Neutrophil (primary cell): ENCODE data around the gene CLDN17.

Experiments
- H3K27ac ChIP-seq: fragments of 200-600 bp; sonication (generic); 2 replicates; pipeline ENCODE4 v1.5.1; 2016; ENCODE audit warnings: mild to moderate bottlenecking, moderate library complexity
- H3K27me3 ChIP-seq: fragments of 200-600 bp; sonication (generic); 2 replicates; pipeline ENCODE4 v1.6.0; 2016; ENCODE audit warnings: mild to moderate bottlenecking
- H3K36me3 ChIP-seq: fragments of 200-600 bp; sonication (generic); 2 replicates; pipeline ENCODE4 v1.5.1; 2017
- H3K4me1 ChIP-seq, 2 experiments: fragments of 200-600 bp in 1 of 2; sonication (generic) in 1 of 2; 1 replicate in 1 of 2; 2 replicates in 1 of 2; pipeline versions ENCODE4 v1.5.1 to v1.6.1; 2013 to 2016; ENCODE audit warnings: low read depth in 1 of 2, low read length in 1 of 2, mild to moderate bottlenecking in 1 of 2, moderate library complexity in 1 of 2; ENCODE audit not compliant: control insufficient read depth in 1 of 2, insufficient read depth in 1 of 2
- H3K4me3 ChIP-seq, 2 experiments: fragments of 200-600 bp in 1 of 2; sonication (generic) in 1 of 2; 1 replicate in 1 of 2; 2 replicates in 1 of 2; pipeline ENCODE4 v1.5.1; 2013 to 2016; ENCODE audit warnings: low read depth in 1 of 2, low read length in 1 of 2, mild to moderate bottlenecking in 1 of 2, moderate library complexity in 1 of 2
- H3K9me3 ChIP-seq: fragments of 200-600 bp; sonication (generic); 2 replicates; pipeline ENCODE4 v1.5.1; 2016
- CTCF ChIP-seq: fragments of 200-600 bp; sonication (generic); IDR thresholded peaks from 2 replicates; pipeline ENCODE4 v1.5.1; 2016; ENCODE audit warnings: antibody characterized with exemption

Gene CLDN17

DNA sequence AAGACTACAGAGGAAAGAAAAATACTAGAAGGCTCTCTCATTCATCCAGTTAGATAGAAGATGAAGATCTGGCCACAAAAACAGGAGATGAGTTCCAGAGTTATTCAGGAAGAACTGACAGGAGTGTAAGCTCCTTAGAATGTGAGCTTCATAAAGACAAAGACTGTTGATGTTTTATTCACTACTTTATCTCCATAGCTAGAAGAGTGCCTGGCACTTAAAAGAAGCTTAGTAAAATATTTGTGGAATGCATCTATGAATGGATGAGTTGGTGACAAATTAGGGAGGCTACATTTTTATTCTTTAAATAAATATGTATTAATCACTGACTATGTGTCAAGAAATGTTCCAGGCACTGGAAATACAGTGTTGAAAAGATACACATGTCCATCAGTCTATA is 13.8 kb downstream of the CLDN17 start:
- Histone ChIP-seq H3K36me3 (no peaks in the 10 kb centered on the region), H3K27me3 (no peaks in the 10 kb centered on the region), H3K4me3 (no peak overlapping the region), H3K9me3 (no peaks in the 10 kb centered on the region), H3K27ac (no peak overlapping the region), H3K4me1 (no peaks in the 10 kb centered on the region)
- TF ChIP-seq CTCF = no peak

- no peaks in the 10 kb centered on the region for H3K27me3 ChIP-seq
- H3K4me1 ChIP-seq = no peaks in the 10 kb centered on the region
- TF ChIP-seq CTCF = no peak
- no peak overlapping the region for H3K27ac ChIP-seq
- no peaks in the 10 kb centered on the region for H3K9me3 ChIP-seq
- no peaks in the 10 kb centered on the region for H3K36me3 ChIP-seq
- H3K4me3 ChIP-seq = no peak overlapping the region
Measured at GRCh38 chr21:30148906-30149305, 17.7 kb downstream of the CLDN17 start.

- Histone ChIP-seq H3K27ac (no peak overlapping the region), H3K4me3 (no peak overlapping the region), H3K9me3 (no peaks in the 10 kb centered on the region), H3K4me1 (no peaks in the 10 kb centered on the region), H3K36me3 (no peaks in the 10 kb centered on the region), H3K27me3 (no peaks in the 10 kb centered on the region)
- no peak for TF ChIP-seq CTCF
Measured at GRCh38 chr21:30146558-30147282, 19.9 kb downstream of the CLDN17 start.

- no peaks in the 10 kb centered on the region for H3K36me3 ChIP-seq
- no peaks in the 10 kb centered on the region for H3K4me1 ChIP-seq
- H3K9me3 ChIP-seq = no peaks in the 10 kb centered on the region
- no peak overlapping the region for H3K27ac ChIP-seq
- no peaks in the 10 kb centered on the region for H3K27me3 ChIP-seq
- no peak for TF ChIP-seq CTCF
- no peak overlapping the region for H3K4me3 ChIP-seq
Measured at GRCh38 chr21:30138483-30138882, 28.1 kb downstream of the CLDN17 start.

DNA sequence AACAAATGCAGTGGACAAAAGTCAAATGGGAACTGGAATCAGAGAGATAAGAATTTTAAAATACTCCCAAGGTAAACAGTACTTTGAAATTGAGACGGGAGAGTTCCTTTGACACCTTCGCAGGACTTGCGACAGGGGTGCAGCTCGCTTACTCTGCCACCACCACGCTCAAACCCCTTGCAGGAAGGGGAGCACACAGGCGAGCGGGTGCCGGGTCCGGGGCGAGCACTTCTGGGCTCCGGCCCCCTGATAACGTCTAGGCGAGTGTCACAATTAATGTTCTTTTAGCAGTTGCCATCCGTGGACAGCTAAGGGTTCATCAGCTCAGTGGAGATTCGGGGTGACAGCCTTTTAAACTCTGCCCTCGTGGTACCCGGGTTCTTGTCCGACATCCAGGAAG is 37.4 kb downstream of the CLDN17 start:
- no peak for TF ChIP-seq CTCF
- Histone ChIP-seq H3K27me3 (no peaks in the 10 kb centered on the region), H3K36me3 (no peaks in the 10 kb centered on the region)

GRCh38 chr21:30126576-30126975 is 40.0 kb downstream of the CLDN17 start:
- Histone ChIP-seq H3K9me3 (no peaks in the 10 kb centered on the region), H3K36me3 (no peaks in the 10 kb centered on the region), H3K4me3 (no peak overlapping the region), H3K4me1 (no peaks in the 10 kb centered on the region), H3K27ac (no peak overlapping the region), H3K27me3 (no peaks in the 10 kb centered on the region)
- no peak for TF ChIP-seq CTCF

More for the DNA sequence above, 37.4 kb downstream of the CLDN17 start:
- H3K9me3 ChIP-seq = no peaks in the 10 kb centered on the region
- no peaks in the 10 kb centered on the region for H3K4me1 ChIP-seq
- no peak overlapping the region for H3K27ac ChIP-seq
- no peak overlapping the region for H3K4me3 ChIP-seq
